ENCODE measurements around the gene PRKAR1A. TPM values are rescaled to one million over a fixed set of nuclear protein-coding genes. Genes with fewer than 3 reads are reported as not detected.

The PRKAR1A gene
- total and polyA plus RNA-seq, 4 donors, result 55.6 to 118 (median 104) TPM

DNA sequence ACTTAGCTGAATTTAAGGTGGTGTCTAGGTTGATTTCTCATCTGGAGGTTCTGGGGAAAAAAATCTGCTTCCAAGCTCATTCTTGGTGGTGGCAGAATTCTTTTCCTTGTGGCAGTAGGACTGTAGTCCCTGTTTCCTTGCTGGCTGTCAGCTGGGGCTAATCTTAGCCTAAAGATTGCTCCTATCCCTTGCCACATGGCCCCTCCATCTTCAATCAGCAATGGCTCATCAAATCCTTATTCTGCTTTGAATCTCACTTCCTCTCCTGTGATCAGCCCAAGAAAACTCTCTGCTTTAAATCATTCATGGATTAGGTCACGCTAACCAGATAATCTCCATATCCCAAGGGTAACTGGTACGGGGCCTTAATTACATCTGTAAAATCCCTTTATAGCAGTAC, 82.3 kb downstream of the PRKAR1A start (continued):
- TF ChIP-seq, protein P1, sequence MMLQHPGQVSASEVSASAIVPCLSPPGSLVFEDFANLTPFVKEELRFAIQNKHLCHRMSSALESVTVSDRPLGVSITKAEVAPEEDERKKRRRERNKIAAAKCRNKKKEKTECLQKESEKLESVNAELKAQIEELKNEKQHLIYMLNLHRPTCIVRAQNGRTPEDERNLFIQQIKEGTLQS (IDR thresholded peaks at IDR 0.05), result no peak
- TF ChIP-seq FOXA2 (IDR thresholded peaks at IDR 0.05), result no peak
- TF ChIP-seq EGR1 (IDR thresholded peaks at IDR 0.05; ENCODE audit: low read depth in 2 of 2), result no peak
- TF ChIP-seq JUND (IDR thresholded peaks at IDR 0.05), result no peak
- TF ChIP-seq RAD21 (IDR thresholded peaks at IDR 0.05), result no peak
- no peak for TF ChIP-seq HNF4G (IDR thresholded peaks at IDR 0.05)
- no peak for TF ChIP-seq HNF4A (conservative IDR thresholded peaks at IDR 0.05)
- no peak for TF ChIP-seq YY1 (IDR thresholded peaks at IDR 0.05)

DNA sequence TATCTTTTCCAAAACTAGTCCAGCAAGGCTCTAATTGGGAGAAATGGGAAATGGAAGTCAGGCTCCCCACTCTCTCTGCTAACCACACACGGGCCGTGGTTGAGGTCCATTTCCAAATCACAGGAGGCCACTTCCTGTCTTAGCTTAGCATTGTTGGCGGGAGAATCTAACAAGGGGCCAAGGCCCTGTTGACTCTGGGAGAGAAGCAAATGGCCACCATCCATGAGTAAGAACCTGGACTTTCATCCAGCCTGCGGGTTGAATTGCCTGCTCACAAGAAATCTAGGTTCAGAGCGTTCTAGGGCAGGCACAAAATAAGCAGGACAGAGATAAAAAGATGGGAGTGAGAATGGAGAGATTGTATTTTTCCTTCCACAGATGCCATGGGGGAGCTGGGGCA, 83.3 kb downstream of the PRKAR1A start:
- H3K4me1 ChIP-seq (ENCODE audit: control insufficient read depth in 4 of 4, insufficient read depth in 4 of 4, low read length in 3 of 4), result peaks cover 14 to 51% (median 41%) of the 10 kb centered on the region in 4 donors
- no peaks in the 10 kb centered on the region for H3K27me3 ChIP-seq (ENCODE audit: control insufficient read depth in 4 of 4, insufficient read depth in 4 of 4, low read length in 3 of 4)
- 23% methylated on average over 5 of the region's 5 CpGs for WGBS
- no peak overlapping the region for H3K9ac ChIP-seq (ENCODE audit: low read depth in 1 of 2, low read length in 2 of 2)
- no peak for DNase-seq (ENCODE audit: low spot score)
- H3K27ac ChIP-seq (ENCODE audit: low read depth in 1 of 2, low read length in 2 of 2), result peak overlapping the region; percentile 39 to 81
- no peak overlapping the region for H3K4me3 ChIP-seq (ENCODE audit: low read depth in 1 of 3, low read length in 3 of 3)
- TF ChIP-seq NR2F2 (IDR thresholded peaks at IDR 0.05) (no peak), HNF4G (IDR thresholded peaks at IDR 0.05) (peak; percentile 18), RAD21 (IDR thresholded peaks at IDR 0.05) (no peak), EGR1 (IDR thresholded peaks at IDR 0.05; ENCODE audit: low read depth in 2 of 2) (no peak), RXRA (IDR thresholded peaks at IDR 0.05) (peak; percentile 50 to 73), FOXA2 (IDR thresholded peaks at IDR 0.05) (peak; percentile 5), JUND (IDR thresholded peaks at IDR 0.05) (no peak), SP1 (IDR thresholded peaks at IDR 0.05) (no peak), FOXA1 (IDR thresholded peaks at IDR 0.05) (peak; percentile 23), TAF1 (conservative IDR thresholded peaks at IDR 0.05) (no peak), YY1 (IDR thresholded peaks at IDR 0.05) (peak; percentile 84), GABPA (IDR thresholded peaks at IDR 0.05 in 1 of 2, conservative IDR thresholded peaks at IDR 0.05 in 1 of 2) (peak in 1 of 2 donors; percentile 36), HNF4A (conservative IDR thresholded peaks at IDR 0.05) (peak; percentile 60 to 80)
- TF ChIP-seq, protein P2, sequence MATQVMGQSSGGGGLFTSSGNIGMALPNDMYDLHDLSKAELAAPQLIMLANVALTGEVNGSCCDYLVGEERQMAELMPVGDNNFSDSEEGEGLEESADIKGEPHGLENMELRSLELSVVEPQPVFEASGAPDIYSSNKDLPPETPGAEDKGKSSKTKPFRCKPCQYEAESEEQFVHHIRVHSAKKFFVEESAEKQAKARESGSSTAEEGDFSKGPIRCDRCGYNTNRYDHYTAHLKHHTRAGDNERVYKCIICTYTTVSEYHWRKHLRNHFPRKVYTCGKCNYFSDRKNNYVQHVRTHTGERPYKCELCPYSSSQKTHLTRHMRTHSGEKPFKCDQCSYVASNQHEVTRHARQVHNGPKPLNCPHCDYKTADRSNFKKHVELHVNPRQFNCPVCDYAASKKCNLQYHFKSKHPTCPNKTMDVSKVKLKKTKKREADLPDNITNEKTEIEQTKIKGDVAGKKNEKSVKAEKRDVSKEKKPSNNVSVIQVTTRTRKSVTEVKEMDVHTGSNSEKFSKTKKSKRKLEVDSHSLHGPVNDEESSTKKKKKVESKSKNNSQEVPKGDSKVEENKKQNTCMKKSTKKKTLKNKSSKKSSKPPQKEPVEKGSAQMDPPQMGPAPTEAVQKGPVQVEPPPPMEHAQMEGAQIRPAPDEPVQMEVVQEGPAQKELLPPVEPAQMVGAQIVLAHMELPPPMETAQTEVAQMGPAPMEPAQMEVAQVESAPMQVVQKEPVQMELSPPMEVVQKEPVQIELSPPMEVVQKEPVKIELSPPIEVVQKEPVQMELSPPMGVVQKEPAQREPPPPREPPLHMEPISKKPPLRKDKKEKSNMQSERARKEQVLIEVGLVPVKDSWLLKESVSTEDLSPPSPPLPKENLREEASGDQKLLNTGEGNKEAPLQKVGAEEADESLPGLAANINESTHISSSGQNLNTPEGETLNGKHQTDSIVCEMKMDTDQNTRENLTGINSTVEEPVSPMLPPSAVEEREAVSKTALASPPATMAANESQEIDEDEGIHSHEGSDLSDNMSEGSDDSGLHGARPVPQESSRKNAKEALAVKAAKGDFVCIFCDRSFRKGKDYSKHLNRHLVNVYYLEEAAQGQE (IDR thresholded peaks at IDR 0.05), result no peak
- TF ChIP-seq, protein P3, sequence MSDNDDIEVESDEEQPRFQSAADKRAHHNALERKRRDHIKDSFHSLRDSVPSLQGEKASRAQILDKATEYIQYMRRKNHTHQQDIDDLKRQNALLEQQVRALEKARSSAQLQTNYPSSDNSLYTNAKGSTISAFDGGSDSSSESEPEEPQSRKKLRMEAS (IDR thresholded peaks at IDR 0.05), result peak; percentile 52
- TF ChIP-seq, protein P1 (IDR thresholded peaks at IDR 0.05), result no peak
- TF ChIP-seq, protein P4, sequence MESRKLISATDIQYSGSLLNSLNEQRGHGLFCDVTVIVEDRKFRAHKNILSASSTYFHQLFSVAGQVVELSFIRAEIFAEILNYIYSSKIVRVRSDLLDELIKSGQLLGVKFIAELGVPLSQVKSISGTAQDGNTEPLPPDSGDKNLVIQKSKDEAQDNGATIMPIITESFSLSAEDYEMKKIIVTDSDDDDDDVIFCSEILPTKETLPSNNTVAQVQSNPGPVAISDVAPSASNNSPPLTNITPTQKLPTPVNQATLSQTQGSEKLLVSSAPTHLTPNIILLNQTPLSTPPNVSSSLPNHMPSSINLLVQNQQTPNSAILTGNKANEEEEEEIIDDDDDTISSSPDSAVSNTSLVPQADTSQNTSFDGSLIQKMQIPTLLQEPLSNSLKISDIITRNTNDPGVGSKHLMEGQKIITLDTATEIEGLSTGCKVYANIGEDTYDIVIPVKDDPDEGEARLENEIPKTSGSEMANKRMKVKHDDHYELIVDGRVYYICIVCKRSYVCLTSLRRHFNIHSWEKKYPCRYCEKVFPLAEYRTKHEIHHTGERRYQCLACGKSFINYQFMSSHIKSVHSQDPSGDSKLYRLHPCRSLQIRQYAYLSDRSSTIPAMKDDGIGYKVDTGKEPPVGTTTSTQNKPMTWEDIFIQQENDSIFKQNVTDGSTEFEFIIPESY (IDR thresholded peaks at IDR 0.05), result no peak
- TF ChIP-seq, protein P5, sequence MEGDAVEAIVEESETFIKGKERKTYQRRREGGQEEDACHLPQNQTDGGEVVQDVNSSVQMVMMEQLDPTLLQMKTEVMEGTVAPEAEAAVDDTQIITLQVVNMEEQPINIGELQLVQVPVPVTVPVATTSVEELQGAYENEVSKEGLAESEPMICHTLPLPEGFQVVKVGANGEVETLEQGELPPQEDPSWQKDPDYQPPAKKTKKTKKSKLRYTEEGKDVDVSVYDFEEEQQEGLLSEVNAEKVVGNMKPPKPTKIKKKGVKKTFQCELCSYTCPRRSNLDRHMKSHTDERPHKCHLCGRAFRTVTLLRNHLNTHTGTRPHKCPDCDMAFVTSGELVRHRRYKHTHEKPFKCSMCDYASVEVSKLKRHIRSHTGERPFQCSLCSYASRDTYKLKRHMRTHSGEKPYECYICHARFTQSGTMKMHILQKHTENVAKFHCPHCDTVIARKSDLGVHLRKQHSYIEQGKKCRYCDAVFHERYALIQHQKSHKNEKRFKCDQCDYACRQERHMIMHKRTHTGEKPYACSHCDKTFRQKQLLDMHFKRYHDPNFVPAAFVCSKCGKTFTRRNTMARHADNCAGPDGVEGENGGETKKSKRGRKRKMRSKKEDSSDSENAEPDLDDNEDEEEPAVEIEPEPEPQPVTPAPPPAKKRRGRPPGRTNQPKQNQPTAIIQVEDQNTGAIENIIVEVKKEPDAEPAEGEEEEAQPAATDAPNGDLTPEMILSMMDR (IDR thresholded peaks at IDR 0.05; ENCODE audit: low read depth, low read length, missing input control), result no peak
- H3K9me3 ChIP-seq (ENCODE audit: control insufficient read depth in 4 of 4, low read length in 3 of 4), result no peaks in the 10 kb centered on the region
- peaks cover 0 to 3% (median 0%) of the 10 kb centered on the region in 4 donors for H3K36me3 ChIP-seq (ENCODE audit: control insufficient read depth in 4 of 4, insufficient read depth in 3 of 4, low read depth in 1 of 4, low read length in 3 of 4)
